Limb (tissue), 2 donors: ENCODE data around the gene BAIAP3.

Experiments
- DNase-seq, 2 donors: peaks; one replicate each; pipeline ENCODE4 v3.0.0-alpha.2; 2016; ENCODE audit errors: extremely low spot score in 2 of 2

The BAIAP3 gene

DNA sequence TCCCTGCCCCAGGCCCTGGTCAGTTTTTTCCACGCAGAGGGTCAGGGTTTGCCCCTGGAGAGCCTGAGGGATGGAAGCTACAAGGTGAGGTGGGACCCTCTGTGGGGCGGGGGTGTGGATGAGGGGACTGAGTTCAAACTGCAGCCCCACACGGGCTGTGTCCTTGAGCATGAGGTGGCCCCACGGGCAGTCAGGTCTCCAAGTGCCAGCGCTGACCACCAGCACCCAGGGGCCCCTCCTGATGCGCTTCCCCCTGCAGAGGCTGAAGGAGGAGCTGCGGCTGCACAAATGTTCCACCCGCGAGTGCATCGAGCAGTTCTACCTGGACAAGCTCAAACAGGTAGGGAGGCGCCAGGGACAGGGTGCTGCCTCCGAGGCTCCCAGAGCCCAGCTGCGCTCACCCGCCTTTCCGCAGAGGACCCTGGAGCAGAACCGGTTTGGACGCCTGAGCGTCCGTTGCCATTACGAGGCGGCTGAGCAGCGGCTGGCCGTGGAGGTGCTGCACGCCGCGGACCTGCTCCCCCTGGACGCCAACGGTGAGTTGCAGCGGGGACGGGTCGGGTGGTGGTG lies 13.9 kb downstream of the BAIAP3 start:
- DNase-seq: no peak

DNA sequence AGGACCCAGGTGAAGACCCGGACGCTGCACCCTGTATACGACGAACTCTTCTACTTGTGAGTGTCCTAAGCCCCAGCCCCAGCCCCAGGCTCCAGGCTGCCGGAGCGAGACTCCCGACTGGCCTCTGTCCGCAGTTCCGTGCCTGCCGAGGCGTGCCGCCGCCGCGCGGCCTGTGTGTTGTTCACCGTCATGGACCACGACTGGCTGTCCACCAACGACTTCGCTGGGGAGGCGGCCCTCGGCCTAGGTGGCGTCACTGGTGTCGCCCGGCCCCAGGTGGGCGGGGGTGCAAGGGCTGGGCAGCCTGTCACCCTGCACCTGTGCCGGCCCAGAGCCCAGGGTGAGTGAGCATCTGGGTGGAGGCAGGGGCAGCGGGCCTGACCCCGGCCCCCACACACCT lies 14.5 kb downstream of the BAIAP3 start:
- DNase-seq: no peak

DNA sequence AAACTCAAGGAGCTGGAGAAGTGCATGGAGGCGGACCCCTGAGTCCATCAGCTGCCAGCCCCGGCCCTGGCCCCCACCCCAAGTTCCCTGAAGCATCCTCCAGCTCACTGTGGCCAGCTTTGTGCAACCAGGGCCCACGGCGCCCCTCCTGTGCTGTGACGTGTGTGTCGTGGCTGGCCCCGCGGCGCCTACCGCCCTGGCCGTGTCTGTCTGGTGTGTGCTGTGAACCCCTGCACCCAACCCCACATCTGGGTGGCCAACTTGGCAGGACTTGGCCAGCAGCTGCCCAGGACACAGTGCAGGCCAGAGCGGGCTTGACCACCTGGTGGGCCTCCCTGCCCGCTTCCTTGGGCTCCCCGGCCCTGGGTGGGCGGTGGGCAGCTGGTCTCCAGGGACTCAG lies 15.0 kb downstream of the BAIAP3 start:
- no peak for DNase-seq

DNA sequence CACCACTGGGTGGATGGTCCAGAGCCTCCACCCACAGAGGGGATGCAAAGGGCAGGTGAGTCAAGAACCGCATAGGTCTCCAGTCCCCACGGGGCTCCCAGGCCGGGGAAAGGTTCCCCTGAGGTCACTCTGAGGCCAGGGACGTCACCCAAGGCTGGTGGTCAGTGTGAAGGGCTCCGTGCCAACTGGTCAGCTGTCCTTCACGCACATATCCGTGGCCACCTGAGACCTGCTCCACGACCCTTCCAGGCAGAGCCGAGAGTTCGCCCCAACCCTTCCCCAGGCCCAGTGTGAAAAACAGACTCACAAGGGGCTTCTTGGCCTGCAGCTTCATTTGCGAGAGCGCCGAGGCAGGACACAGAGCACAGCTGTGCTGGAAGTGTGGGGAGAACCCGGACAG lies 15.5 kb downstream of the BAIAP3 start:
- no peak for DNase-seq

DNA sequence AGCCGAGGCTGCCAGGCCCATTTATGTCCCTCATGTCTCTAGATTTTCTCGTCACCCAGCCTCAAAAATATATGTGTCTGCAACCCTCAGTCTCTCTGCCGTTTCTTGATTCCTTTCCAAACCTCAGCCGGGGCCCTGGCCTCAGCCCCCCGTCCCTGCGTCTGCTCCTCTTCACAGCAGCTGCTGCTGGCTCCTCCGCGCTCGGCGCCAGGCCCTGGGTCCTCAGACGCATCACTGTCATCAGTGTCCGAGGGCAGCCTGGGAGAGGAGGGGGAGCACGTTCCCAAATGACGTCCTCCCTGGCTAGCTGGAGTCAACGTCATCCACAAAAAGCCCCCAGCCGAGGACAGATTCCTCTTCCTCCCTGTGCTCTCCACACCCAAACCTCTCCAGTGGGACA lies 15.9 kb downstream of the BAIAP3 start:
- DNase-seq: no peak

DNA sequence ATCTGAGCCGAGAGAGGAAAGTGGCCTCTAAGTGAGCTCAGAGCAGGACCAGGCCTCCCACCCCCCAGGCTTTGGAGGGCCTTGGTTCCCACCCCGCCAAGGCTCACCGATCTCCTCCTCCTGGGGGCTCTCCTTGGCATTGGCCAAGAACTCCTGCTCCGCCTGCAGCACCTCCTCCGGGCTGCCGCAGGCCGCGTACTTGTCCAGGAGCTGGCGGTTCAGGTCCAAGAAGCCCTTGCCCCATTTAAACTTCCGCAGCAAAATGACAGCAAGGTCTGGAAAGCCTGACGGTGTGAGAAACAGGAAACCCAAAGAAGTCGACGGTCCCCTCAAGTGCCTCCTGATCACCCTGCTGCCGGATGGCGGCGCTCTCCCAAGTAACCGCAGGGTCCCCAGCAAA lies 16.5 kb downstream of the BAIAP3 start:
- DNase-seq: no peak

DNA sequence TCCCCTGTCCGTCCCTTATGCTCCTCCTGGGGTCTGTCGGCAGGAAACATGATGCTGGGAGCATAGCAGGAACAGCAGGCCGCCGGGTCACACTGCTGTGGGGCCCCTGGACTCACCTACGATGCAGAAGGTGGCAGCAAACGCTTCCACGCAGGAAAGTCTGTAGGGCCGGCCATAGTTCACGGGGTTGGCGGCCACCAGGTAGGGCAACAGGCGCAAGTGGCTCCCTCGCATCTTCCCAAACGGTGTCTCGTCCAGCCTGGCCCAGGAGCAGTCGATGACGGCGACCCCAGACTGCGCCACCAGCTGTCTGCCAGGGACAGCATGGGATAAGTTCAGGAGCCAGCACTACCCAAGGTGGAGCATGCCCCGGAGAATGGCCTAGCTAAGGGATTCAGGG lies 17.2 kb downstream of the BAIAP3 start:
- no peak for DNase-seq

DNA sequence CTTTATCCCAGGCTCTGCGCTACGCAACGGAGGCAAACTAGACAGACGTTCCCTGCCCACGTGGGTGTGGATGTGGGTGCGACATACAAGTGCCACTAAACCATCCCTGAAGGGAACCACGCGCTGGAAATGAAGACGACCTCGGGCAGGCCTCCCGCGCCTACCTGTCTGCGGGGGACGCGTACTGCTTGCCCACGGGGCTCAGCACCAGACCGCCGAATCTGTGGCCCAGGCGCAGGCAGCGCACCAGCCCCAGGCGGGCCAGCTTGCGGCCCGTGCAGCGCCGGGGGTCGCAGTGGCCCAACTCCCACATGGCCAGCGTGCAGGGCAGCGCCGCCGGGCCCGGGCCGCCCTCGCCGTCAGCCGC lies 17.8 kb downstream of the BAIAP3 start:
- DNase-seq: no peak

DNA sequence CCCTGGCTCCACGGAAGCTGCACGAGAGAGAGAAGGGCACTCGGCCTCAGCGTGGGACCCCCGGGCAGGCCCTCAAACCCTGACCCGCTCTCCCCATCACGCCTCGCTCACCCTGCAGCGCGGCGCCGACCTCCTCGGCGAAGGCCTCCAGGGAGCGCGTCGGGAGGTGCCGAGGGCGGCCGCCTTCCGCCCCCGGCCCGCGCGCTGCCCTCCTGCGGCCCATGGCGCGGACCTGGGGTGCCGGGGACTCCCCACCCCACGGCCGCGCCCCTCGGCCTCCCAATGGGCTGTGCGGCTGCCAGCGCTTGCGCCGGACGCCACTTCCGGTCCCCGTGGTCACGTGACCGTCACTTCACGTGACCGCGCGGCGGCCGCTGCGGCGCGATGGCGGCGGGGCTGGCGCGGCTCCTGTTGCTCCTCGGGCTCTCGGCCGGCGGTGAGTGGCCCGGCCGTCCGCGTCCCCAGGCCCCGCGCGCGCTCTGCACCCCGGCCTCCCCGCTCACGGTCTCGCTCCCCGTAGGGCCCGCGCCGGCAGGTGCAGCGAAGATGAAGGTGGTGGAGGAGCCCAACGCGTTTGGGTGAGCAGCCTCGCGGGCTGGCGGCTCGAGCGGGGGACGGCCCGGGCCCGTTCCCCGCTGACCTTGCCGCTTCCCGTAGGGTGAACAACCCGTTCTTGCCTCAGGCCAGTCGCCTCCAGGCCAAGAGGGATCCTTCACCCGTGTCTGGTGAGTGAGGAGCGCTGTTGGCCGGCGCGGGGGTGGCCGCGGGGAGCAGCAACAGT lies 18.3 kb downstream of the BAIAP3 start, which contains the start of the genes GNPTG and TSR3:
Gene GNPTG (plus strand): TSS at position 350 of the 781 bp plus-strand sequence. CDS start 35 bp downstream, at position 385.
Gene TSR3 (minus strand): TSS at position 297 of the 781 bp plus-strand sequence. CDS start 74 bp downstream, at position 223.
- peak; percentile 83 to 90 for DNase-seq

DNA sequence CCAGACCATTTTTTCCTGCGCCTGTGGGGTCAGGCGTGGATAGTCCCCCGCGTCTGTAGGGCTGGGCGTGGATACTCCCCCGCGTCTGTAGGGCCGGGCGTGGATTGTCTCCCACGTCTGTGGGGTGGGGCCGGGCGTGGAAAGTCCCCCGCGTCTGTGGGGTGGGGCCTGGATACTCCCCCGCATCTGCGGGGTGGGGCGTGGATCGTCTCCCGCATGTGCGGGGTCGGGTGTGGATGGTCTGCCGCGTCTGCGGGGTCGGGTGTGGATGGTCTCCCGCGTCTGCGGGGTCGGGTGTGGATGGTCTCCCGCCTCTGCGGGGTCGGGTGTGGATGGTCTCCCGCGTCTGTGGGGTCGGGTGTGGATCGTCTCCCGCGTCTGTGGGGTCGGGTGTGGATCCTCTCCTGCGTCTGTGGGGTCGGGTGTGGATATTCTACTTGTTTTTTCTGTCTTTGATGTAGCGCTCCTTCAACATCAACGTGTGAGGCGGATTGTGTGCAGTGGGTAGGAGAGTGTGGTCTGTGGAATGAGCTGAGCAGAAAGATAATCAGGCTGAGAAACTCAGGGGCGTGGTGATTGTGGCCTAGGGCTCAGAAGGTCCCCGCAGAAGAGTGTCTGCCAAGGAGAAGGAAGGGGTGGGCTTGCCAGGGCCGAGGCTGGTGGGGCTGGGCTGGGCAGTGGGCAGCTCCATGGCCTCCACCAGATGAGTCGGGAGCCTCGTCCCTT lies 21.5 kb downstream of the BAIAP3 start:
- no peak for DNase-seq

DNA sequence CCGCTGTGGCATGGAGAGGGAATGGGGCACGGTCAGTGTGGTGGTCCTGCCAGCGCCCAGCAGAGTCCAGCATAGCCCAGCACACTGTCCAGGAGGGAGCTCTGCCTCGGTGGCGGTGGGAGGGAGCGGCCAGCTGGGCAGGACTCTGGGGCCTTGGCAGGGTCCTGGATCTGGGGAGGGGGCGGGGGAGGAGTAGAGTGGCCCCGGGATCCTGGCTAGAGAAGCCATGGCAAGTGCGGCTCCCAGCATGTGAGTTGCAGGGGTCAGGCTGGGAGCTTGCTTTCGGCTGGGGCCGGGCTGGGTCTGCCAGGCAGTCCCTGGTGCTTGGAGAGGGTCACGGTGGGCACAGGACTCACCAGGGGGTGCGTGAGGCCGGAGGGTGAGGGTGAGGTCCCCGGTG lies 22.1 kb downstream of the BAIAP3 start:
- no peak for DNase-seq

DNA sequence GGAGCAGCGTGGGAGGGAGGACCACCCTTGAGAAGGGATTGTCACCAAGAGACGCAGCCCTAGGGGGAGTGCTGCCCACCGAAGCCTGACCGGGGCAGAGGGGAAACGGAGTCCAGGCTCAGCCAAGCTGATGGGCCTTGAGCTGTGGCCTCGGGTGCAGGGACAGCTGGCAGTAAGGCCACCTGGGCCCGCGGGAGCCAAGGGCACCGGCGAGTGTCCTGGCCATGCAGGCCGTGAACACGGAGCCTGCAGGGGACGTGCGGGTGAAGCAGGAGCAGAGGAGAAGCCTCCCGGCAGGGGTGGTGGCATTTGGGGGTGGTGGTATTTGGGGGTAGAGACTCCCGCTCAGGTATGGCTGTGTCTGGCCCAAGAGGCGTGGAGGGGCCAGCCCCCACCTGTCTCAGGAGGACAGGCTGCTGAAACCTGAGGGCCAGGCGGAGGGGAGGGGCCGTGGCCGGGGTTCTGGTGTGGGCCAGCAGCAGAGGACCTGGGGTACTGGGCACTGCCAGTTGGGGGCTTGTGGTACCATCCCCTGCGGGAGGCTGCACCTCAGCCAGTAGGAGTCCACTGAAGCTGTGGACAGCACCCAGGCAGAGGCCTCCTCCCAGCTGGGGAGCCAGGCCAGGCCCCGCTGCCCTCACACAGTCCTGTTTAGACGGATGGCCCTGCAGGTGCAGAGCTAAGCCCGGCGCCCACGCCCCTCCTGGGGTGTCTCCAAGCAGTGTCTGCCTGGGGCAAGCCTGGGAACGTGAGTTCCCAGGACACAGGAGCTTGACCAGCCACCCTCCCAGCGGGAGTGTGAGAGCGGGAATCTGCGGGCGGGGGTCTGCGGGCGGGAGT lies 22.8 kb downstream of the BAIAP3 start:
- no peak for DNase-seq

DNA sequence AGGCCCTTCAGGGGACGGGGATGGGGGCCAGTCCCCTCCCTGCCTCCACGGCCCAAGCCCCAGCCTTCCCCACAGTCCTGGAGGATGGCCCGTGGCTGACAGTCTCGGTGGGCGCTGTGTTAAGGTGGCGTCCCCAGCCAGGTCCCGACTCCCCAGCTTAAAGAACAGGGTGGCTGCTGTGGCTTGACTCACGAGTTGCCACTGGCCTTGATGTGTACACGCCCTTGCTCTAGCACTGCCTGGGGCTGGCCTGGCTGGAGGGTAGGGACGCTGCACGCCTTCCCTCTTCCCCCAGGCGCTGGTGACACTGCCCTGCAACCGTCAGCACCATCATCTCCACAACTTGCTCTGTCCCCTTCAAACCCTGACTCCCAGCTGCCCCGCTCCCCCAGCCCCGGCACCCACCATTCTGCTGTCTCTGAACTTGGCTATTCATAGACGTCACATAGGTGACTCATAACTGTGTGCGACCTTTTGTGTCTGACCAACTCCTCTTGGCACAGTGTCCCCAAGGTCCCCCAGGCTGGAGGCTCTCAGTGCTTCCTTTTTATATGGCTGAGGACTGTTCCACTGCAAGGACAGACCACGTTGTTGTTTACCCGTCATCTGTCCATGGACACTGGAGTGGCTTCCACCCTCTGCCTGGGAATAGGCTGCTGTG lies 24.6 kb downstream of the BAIAP3 start:
- DNase-seq: no peak

DNA sequence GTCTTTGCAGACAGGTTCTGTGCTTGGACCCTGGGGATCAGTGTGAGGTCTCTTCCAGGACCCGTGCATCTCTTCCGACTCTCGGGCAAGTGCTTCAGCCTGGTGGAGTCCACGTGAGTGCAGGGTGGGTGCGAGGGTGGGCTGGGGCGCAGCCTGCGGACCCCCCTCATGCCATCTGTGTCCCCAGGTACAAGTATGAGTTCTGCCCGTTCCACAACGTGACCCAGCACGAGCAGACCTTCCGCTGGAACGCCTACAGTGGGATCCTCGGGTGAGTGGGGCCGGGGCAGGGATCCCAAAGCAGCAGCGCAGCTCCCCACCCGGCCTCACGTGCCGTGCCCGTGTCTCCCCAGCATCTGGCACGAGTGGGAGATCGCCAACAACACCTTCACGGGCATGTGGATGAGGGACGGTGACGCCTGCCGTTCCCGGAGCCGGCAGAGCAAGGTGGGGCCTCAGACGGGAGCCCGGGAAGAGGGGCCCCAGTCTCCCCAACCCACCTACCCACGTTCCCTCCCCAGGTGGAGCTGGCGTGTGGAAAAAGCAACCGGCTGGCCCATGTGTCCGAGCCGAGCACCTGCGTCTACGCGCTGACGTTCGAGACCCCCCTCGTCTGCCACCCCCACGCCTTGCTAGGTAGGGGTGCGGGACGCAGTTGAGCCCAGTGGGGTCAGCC lies 28.4 kb downstream of the BAIAP3 start:
- no peak for DNase-seq

DNA sequence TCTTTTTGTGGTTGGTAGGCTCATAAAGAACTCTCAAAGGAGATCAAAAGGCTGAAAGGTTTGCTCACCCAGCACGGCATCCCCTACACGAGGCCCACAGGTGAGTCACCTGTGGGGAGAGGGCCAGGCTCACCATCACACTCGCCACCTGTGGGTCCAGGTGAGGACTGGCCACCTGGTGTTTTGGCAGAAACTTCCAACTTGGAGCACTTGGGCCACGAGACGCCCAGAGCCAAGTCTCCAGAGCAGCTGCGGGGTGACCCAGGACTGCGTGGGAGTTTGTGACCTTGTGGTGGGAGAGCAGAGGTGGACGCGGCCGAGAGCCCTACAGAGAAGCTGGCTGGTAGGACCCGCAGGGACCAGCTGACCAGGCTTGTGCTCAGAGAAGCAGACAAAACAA lies 29.4 kb downstream of the BAIAP3 start:
- no peak for DNase-seq

DNA sequence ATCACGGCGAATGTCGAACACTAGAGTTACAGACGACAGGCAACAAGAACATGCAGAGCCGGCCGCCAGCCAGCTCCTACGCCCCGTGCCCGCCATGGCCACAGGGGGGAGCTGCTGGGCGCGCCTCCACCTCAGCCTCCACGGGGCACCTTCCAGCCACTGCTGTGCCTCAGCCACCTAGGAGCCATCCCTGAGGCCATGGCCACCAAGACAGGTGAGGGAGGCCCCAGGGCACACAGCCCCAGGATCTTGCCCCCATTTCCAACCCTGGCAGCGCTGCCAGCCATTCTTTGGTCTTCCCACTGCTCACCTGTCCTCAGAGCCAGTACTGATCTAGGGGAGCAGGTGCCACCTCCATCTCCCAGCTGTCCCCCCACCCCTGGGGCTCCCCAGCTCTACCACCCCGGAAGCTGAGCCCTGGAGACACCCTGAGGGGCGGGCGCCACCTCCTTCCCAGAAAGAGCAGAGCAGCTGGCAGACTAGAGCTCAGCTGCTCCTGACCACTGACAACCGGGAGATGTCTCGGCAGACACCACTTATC lies 30.1 kb downstream of the BAIAP3 start:
- peak in 1 of 2 donors; percentile 61 for DNase-seq

DNA sequence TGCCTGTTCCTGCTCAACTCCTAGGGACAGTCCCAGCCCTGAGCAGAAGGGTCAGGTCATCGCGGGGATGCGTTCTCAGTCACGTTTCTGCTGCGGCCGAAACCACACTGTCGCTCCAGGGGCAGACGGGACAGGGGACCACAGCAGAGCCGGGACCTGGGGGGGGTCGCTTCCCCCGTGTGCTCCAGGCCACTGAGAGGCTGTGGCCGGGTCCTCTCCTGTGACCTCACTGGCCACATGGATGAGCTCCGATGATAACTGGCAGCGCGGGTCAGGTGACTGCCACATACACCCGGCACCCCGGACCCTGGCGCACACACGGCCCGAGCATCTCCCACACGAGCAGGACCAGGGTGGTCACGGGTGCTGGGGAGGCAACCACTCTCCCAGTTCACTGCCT lies 31.1 kb downstream of the BAIAP3 start:
- no peak for DNase-seq

DNA sequence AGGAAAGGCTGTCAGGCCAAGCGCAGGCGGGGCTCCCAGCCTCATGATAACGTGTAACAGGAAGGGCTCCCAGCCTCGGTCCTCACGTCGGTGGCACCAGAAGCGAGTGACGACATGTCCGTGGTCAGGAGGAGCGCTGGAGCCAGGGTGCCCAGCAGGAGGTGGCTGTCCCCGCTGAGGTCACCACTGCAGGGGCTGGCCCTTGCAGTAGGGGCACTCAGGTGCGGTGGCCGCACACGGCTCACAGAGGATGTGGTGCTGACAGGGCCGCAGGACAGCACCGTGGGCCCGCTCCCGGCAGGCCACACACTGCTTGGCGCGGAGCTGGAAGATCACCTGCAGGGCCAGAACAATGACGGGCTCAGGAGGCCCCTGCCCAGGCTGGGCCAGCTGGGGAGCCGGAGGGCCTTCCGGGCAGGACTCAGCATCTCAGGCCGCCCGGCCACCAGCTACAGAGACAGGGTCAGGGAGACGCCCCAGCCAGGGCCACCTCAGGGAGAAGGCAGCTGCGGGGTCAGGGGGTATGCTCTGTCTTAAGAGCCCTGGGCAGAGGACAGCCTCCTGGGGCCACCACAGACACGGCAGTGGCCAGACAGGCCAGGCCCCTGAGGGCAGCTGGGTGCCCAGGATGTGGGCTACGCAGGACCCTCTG lies 32.7 kb downstream of the BAIAP3 start:
- DNase-seq: no peak

DNA sequence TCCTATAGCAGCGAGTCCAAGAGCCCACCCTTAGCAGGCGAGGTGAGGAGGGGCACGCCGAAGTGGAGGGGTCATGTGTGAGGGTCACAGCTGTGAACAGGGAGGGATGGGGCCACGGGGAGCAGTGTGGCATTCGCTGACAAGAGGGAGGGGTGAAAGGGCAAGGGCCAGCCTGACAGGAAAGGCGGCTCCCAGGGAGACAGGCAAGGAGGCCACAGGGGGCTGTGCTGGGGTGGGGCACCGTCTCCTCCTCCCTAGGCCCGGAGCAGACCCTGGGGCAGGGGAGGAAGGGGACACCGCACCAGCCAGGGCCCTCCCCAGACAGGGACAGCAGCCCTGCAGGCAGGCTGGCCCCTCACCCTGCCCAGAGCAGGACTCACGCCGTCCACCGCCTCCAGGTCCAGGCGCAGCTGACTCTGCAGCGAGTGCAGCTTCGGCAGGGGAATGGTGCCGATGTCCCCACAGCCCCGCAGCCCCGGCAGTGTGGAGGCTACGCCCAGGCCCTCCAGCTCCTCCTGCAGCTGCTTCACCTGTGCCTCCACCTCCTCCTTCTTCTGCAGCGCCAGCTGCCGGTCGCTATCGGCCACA lies 33.4 kb downstream of the BAIAP3 start:
- DNase-seq: no peak
